ENCODE measurements around the gene LRRN2. TPM values are rescaled to one million over a fixed set of nuclear protein-coding genes. Genes with fewer than 3 reads are reported as not detected.

Gene LRRN2
- total RNA-seq, 8 experiments from 2014 or later, result 0.70 to 24.4 (median 6.0) TPM

DNA sequence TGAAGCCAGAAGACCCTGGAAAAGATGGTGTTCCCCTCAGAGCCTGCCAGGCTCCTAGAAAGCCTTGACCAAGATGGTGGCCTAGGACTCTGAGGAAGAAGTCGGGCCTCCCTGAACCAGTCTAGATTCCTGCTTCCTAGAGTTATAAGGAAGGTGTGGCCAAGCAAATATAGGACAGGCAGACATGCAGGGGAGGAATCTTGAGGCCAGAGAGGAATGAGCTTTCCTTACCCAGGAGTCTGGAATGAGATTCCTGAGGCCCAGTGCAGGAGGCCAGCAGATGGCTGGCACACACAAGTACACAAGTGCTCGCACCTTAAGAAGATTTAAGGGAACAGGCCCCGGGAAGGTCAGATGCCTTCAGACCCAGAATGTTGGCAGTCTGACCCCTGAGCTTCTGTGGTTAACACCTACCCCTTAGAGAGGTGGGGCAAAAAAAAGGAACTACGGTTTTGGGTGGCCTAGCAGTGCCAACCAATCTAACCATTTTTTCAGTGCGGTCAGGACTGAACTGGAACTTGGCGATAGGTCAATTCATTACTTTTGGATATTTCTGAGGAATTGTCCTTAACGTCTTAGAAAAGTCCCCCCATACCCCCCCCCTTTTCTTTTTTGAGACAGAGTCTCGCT is 96.0 kb downstream of the LRRN2 start:
- peaks cover 7 to 9% of the 10 kb centered on the region in 2 donors for H3K4me1 ChIP-seq (replicated peaks in 1 of 2)
- WGBS, 10 experiments, result 91 to 100% (median 100%) methylated on average over 1 to 6 of the region's 8 CpGs; no CpG with 5 or more reads in 4 of the 10 experiments
- no peak overlapping the region for H3K27ac ChIP-seq
- in situ Hi-C loops (cut with MboI; ENCODE audit: low pct_unique_long_range_greater_than_20kb in 2 of 9, low sequenced_read_pairs in 9 of 9, unreplicated experiment in 9 of 9), result no loop called here
- ATAC-seq (replicated peaks in 6 of 8), result no peak
- H3K4me3 ChIP-seq, result no peak overlapping the region

DNA sequence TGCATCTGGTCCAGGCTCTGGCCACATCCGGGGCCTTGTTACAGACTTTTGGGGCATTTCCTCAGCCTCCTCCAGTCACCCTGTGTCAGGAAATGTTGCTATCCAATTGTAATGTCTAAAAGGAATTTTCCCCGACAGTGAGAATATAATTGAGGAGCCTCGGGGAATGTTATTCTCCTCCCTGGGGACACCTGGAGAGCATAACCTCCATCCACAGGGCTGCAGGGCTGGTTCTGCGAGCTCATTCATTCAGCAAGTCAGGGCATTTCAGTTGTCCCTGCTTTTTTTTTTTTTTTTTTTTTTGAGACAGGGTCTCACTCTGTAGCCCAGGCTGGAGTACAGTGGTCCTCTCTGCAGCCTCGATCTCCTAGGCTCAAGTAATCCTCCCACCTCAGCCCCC is 96.7 kb downstream of the LRRN2 start:
- 40 to 100% (median 67%) methylated on average over 1 to 5 of the region's 5 CpGs; no CpG with 5 or more reads in 3 of the 10 experiments for WGBS, 10 experiments
- Histone ChIP-seq H3K4me3 (no peak overlapping the region), H3K4me1 (replicated peaks in 1 of 2) (peaks cover 9% of the 10 kb centered on the region in 2 donors), H3K27ac (no peak overlapping the region)
- ATAC-seq (replicated peaks in 6 of 8), result no peak
- in situ Hi-C loops (cut with MboI; ENCODE audit: low pct_unique_long_range_greater_than_20kb in 2 of 9, low sequenced_read_pairs in 9 of 9, unreplicated experiment in 9 of 9), result no loop called here

DNA sequence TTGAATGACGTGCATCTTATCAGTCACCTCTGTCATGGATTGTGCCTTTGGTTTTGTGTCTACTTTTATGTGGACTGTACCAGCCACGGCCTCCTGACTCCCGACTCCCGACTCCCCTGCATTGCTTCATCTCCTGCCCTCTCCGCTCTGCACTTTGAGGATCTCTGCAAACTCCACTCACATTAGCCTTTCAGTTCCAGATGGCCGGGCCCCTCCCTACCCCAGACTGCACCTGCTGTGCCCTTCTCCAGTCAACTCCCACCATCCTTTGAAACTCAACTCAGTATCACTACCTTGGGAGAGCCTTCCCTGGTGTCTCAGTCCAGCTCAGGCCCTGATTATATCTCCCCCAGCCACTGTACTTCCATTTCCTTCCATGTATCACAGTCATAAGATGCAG is 97.9 kb downstream of the LRRN2 start:
- Histone ChIP-seq H3K4me3 (no peak overlapping the region), H3K4me1 (replicated peaks in 1 of 2) (peaks cover 9% of the 10 kb centered on the region in 2 donors), H3K27ac (no peak overlapping the region)
- no peak for ATAC-seq (replicated peaks in 6 of 8)
- in situ Hi-C loops (cut with MboI; ENCODE audit: low pct_unique_long_range_greater_than_20kb in 2 of 9, low sequenced_read_pairs in 9 of 9, unreplicated experiment in 9 of 9), result no loop called here
- 49 to 88% (median 85%) methylated on average over 1 to 6 of the region's 6 CpGs; no CpG with 5 or more reads in 2 of the 10 experiments for WGBS, 10 experiments

DNA sequence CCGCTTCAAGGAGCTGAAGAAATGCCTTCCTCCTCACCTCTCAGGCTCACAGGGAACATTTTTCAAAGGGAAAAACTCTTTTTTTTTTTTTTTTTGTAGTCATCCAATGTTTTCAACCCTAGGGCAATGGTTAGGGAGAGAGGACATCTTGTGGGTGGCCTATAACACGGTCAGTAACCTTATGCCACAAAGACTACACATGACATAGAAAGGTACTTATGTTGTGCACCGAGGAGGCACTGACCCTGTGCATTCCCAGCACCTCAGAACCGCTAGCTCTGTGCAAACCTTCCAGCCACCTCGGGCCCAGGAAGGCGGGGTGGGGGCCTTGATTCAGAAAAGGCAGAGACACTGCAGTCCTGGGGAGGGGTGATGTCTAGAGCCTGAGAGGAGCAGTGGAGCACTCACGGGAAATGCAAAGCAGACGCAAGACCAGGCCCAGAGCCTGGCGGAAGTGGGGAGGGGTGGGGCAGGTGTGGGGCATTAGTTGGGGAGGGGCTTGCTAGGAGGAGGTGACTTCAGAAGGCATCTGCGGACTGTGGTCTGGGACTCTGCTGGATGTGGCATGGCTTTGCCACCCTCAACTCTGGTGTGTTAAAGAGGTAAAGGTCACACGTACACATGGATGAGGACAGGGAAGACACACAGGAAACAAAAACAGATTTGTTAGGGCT is 100.7 kb downstream of the LRRN2 start:
- no peak overlapping the region for H3K4me3 ChIP-seq
- H3K4me1 ChIP-seq (replicated peaks in 1 of 2), result peaks cover 9 to 14% of the 10 kb centered on the region in 2 donors
- WGBS, 10 experiments, result 54 to 80% (median 69%) methylated on average over 1 to 7 of the region's 11 CpGs; no CpG with 5 or more reads in 4 of the 10 experiments
- H3K27ac ChIP-seq, result no peak overlapping the region
- in situ Hi-C loops (cut with MboI; ENCODE audit: low pct_unique_long_range_greater_than_20kb in 2 of 9, low sequenced_read_pairs in 9 of 9, unreplicated experiment in 9 of 9), result no loop called here
- peak in 5 of 8 experiments; percentile 37 to 89 (median 83) for ATAC-seq (replicated peaks in 6 of 8)

DNA sequence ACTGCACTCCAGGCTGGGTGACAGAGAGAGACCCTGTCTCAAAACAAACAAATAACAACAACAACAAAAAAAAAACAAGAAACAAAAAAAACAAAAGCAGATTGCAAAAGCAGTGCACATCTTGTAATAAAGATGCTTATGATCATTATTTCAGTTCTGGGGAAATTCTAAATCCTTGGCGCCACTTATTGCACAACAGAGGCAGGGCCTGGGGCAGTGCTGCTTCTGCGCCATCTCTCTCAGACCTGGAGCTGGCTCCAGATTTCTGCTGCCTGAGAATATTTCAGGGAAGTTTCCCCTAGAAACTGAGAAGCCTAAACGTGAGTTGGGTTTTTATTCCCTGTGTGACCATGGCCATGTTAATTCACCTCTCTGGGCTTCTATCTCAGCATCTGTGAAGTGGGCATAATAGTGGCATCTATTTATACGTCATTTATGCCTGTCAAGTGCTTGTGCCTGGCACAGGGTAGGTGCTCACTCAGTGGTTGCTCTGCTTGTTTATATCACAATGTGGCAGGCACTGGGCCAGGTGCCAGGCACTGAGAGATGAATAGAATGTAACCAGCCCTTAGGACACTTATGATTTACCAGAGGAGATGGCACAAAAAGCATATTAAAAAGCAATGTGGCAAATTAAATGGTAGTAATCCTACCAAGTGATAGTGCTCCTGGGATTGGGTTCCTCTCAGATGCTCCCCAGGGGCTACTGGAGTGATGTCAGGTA is 101.5 kb downstream of the LRRN2 start:
- no peak overlapping the region for H3K27ac ChIP-seq
- H3K4me3 ChIP-seq, result no peak overlapping the region
- ATAC-seq (replicated peaks in 6 of 8), result peak in 1 of 8 experiments; percentile 41
- 47 to 100% (median 88%) methylated on average over 1 to 4 of the region's 4 CpGs; no CpG with 5 or more reads in 3 of the 10 experiments for WGBS, 10 experiments
- in situ Hi-C loops (cut with MboI; ENCODE audit: low pct_unique_long_range_greater_than_20kb in 2 of 9, low sequenced_read_pairs in 9 of 9, unreplicated experiment in 9 of 9), result no loop called here
- peaks cover 11 to 19% of the 10 kb centered on the region in 2 donors for H3K4me1 ChIP-seq (replicated peaks in 1 of 2)

DNA sequence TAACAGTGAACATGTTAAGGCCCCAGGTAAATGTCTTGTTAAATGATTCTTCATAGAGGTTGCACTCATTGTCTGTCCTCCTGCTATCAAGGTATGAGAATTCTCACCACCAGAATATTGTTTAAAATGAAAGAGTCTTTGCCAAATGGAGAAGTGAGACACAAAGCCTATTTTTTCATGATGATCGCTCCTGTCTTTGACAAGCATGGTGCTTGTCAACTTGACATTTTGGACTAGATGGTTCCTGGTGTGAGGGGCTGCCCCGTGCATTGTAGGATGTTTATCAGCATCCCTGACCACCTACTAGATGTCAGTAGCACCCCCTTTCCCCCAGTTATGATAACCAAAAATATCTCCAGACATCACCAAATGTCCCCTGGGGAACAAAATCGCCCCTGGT is 103.8 kb downstream of the LRRN2 start:
- in situ Hi-C loops (cut with MboI; ENCODE audit: low pct_unique_long_range_greater_than_20kb in 2 of 9, low sequenced_read_pairs in 9 of 9, unreplicated experiment in 9 of 9), result no loop called here
- Histone ChIP-seq H3K27ac (no peak overlapping the region), H3K4me3 (no peak overlapping the region), H3K4me1 (replicated peaks in 1 of 2) (peaks cover 17 to 28% of the 10 kb centered on the region in 2 donors)
- WGBS, 10 experiments, result 70 to 100% (median 92%) methylated on average over 1 to 3 of the region's 3 CpGs; no CpG with 5 or more reads in 1 of the 10 experiments
- ATAC-seq (replicated peaks in 6 of 8), result no peak

DNA sequence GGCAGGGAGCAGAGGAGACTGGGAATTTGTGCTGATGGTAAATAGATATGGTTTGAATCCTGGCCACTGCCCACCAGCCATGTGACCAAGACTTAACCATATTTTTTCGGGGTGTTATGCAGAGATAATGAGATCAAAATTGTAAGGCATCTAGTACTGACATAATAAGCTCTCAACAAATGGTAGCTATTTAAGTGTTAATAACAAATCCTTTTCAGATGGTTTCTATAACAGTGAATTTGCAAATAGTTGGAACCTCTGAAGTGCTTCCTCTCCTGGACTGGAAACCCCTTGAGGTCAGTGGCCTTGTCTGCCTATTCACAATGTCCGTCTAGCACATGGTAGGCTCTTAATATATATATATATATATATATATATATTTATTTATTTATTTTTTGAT is 104.7 kb downstream of the LRRN2 start:
- in situ Hi-C loops (cut with MboI; ENCODE audit: low pct_unique_long_range_greater_than_20kb in 2 of 9, low sequenced_read_pairs in 9 of 9, unreplicated experiment in 9 of 9), result no loop called here
- no peak overlapping the region for H3K4me3 ChIP-seq
- no peak overlapping the region for H3K27ac ChIP-seq
- 0 to 100% (median 85%) methylated on average over 1 to 2 of the region's 2 CpGs; no CpG with 5 or more reads in 2 of the 10 experiments for WGBS, 10 experiments
- no peak for ATAC-seq (replicated peaks in 6 of 8)
- peaks cover 26 to 33% of the 10 kb centered on the region in 2 donors for H3K4me1 ChIP-seq (replicated peaks in 1 of 2)

DNA sequence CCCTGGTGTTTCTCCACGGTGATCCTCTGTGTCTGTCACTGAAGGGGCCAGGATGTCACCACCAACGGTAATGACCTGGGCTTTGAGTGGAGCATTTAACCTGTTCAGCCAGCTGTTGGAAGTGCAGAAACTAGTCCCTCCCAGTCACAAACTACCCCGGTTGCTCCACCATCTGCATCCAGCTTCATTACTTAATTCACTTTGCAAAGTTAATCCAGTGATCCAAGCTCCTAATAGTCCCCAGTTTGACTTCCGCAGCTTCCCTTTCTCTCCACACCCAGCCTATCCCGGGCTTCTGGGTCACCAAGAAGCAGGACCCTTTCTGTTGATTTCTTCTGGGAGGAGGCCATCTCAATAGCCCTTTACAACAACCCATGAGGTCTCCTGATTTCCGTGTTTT is 105.9 kb downstream of the LRRN2 start:
- ATAC-seq (replicated peaks in 6 of 8), result no peak
- in situ Hi-C loops (cut with MboI; ENCODE audit: low pct_unique_long_range_greater_than_20kb in 2 of 9, low sequenced_read_pairs in 9 of 9, unreplicated experiment in 9 of 9), result no loop called here
- no peak overlapping the region for H3K4me3 ChIP-seq
- WGBS, 10 experiments, result 59 to 92% (median 70%) methylated on average over 1 to 6 of the region's 6 CpGs; no CpG with 5 or more reads in 2 of the 10 experiments
- H3K4me1 ChIP-seq (replicated peaks in 1 of 2), result peaks cover 35 to 38% of the 10 kb centered on the region in 2 donors
- H3K27ac ChIP-seq, result no peak overlapping the region

DNA sequence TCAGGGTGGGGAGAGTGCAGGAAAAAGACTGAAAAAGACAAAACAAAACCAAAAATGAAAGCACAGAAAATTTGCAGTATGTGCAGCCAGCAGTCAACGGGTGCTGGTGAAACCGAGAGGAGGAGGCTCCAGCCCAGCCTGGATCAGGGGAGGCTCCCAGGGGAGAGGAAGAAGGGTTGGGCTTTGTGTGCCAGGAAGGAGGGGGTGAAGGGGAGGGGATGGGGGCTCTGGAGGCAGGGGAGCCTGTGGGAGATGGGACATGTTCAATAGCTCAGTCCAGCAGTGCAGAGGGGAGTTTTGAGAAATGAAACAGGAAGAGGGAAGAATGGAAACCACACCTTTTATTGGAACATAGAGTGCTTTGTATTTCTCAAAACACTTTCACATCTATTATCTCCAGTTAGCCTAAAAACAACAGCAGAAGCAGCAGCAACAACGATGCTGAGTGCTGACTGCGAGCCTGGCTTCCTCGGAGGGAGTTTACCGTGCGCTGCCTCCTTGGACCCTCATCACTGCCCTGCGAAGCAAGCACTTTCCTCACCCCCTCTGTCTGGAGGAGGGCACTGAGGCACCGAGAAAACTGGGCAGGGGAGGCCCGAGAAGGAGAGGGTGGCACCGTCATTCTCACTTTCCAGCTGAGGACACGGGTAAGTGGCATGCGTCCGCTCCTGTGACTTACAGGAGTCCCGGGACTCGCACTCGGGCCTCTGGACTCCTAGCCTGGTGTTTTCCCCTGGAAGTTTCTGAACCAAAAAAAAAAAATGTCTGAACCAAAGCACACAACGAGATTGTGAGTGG is 106.5 kb downstream of the LRRN2 start:
- peaks cover 38 to 42% of the 10 kb centered on the region in 2 donors for H3K4me1 ChIP-seq (replicated peaks in 1 of 2)
- no peak overlapping the region for H3K27ac ChIP-seq
- WGBS, 10 experiments, result 33 to 87% (median 57%) methylated on average over 2 to 18 of the region's 18 CpGs; no CpG with 5 or more reads in 4 of the 10 experiments
- peak; percentile 8 to 85 (median 64) for ATAC-seq (replicated peaks in 6 of 8)
- in situ Hi-C loops (cut with MboI; ENCODE audit: low pct_unique_long_range_greater_than_20kb in 2 of 9, low sequenced_read_pairs in 9 of 9, unreplicated experiment in 9 of 9), result no loop called here
- no peak overlapping the region for H3K4me3 ChIP-seq

DNA sequence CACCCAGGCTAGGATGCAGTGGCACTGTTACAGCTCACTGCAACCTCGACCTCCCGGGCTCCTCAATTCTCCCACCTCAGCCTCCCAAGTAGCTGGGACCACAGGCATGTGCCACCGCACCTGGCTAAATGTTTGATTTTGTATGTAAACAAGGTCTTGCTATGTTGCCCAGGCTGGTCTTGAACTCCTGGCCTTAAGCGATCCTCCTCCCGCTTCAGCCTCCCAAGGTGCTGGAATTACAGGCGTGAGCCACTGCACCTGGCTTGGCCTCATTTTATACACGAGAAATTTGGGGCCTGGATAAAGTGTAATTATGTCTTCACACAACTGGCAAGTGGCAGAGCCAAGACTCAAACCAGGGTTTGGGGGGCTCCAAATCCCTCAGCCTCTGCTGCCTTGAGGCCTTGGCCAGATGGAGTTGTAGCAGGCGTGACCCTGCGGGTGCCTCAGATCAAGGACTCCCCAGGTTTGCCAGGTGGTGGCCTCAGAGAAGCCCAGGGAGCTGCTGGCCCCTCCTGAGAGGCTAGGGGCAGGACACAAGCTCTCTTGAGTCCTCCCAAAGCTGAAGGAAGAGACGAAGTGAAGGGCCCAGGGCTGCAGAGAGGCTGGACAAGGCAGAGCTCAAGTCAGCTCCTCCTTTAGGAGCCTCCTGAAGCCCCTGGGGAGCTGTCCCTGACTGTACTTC is 107.6 kb downstream of the LRRN2 start:
- no peak overlapping the region for H3K4me3 ChIP-seq
- ATAC-seq (replicated peaks in 6 of 8), result no peak
- in situ Hi-C loops (cut with MboI; ENCODE audit: low pct_unique_long_range_greater_than_20kb in 2 of 9, low sequenced_read_pairs in 9 of 9, unreplicated experiment in 9 of 9), result no loop called here
- peaks cover 49 to 53% of the 10 kb centered on the region in 2 donors for H3K4me1 ChIP-seq (replicated peaks in 1 of 2)
- H3K27ac ChIP-seq, result no peak overlapping the region
- 55 to 100% (median 90%) methylated on average over 2 to 9 of the region's 10 CpGs; no CpG with 5 or more reads in 1 of the 10 experiments for WGBS, 10 experiments

DNA sequence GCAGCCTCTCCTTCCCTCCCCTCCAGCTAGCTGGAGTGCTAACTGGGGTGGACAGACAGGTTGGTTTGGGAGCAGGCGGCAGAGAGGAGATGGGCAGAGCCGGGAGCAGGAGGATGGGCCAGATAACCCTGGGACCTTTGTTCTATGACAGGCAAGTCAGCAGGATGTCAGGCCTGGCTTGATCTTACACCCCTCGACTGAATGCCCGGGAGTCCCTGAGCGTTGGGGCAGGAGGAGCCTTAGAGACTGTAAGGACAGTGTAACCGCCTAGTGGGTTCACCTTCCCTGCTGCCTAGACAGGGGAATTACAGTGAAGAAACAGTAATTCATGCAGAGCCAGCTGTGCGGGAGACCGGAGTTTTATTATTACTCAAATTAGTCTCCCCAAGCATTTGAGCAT is 109.1 kb downstream of the LRRN2 start:
- no peak overlapping the region for H3K27ac ChIP-seq
- H3K4me3 ChIP-seq, result no peak overlapping the region
- in situ Hi-C loops (cut with MboI; ENCODE audit: low pct_unique_long_range_greater_than_20kb in 2 of 9, low sequenced_read_pairs in 9 of 9, unreplicated experiment in 9 of 9), result no loop called here
- ATAC-seq (replicated peaks in 6 of 8), result no peak
- H3K4me1 ChIP-seq (replicated peaks in 1 of 2), result peaks cover 61 to 63% of the 10 kb centered on the region in 2 donors
- 40 to 87% (median 72%) methylated on average over 1 to 8 of the region's 8 CpGs; no CpG with 5 or more reads in 4 of the 10 experiments for WGBS, 10 experiments
